OCI-M2 (cell line): ENCODE data around the gene AFDN.
"Not testable (repeated sequence)": the region's sequence is repeated elsewhere in the genome, so short reads cannot be mapped to it uniquely, and the experiment has no call there.

Experiments
- DNase-seq: peaks from one replicate; lab custom pipeline; 2025; ENCODE audit not compliant: unreplicated experiment; lab: John Stamatoyannopoulos, UW

AFDN gene

DNA sequence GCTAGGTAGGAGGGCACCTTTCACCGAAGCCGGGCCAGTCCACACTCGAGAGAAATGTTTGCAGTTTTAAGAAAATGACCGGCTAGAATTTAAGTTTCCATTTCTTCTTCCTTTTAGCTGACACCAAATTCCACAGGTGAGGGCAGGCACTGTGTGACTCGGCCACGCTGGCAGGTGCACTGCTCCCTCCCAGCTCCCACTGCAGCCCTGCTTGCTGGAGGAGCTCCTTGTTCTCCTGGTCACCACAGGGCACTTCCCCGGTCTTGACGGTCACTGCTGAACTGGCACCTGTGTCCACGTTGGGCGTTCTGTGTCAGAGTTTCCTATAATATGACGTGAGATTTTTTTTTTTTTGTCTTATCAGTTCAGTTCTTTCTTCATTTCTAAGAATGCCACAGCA is 167.1 kb downstream of the AFDN start:
- DNase-seq, result no peak

DNA sequence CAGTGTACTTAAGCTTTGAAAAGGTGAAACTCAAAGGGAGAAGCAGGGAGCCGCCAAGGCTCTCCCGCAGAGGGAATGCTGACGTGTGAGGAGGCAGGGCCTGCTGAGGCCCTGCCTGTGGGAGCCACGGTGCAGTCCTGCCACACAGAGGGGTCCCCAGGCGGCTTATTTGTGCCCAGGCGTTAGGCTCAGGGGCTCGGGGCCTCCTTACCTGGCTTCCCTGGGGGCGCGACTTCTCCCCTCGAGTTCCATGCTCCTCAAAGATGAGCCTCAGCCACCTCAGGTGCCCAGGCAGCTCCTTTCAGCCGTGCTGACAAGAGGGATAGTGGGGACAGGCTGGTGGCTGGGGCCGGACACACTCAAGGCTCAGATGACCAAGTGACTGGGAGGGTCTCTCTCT is 168.6 kb downstream of the AFDN start:
- DNase-seq, result no peak

DNA sequence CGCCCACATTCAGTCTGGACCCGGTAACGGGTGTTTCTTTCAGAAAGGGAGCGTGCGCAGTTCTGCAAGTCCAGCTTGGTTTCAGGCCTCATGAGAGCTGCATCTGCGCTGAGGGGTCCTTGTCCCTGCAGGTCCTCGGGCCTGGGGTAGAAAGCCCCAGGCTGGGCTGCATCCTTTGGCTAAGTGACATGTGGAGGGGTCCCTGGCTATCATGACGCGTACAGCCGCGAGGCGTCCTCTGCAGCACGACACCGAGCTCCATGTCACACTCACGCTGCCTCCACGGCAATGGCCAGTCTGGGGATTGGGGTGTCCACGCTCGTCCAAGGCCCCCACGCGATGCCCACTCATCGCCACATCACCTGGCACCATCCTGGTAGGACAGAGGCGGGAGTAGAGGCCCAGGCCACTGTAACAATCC is 169.0 kb downstream of the AFDN start:
- DNase-seq, result no peak

DNA sequence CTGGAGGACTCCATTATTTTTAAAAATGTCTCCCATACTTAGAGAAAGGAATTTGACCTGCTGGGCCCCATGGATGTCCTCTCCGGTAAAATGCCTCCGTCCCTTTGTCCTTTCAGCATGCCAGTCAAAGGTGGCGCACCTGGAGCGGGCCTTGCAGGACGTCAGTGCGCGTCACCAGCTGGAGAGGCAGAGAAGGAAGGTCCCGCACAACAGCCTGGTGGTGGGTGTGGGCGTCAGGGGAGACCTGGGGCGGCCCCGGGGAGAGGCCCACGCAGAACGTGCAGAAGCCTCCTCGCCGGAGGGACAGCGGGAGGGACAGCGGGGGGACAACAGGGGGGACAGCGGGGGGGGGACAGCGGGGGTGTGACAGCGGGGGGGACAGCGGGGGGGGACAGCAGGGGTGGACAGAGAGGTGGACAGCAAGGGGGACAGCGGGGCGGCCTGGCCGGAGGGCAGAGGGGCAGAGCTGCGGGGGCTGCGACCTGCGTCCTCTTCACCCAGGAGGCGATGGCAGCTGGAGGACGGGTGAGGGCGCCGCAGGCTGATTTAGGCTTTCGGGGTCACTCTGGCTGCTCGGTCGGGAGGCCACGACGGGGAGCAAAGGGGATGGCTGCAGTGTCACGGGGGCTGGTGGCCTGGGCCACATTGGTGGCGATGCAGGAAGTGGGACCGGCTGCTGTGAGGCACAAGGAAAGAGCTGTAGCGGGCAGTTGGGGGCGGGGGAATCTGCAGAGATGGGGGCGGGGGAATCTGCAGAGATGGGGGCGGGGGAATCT is 169.9 kb downstream of the AFDN start:
- no peak for DNase-seq

DNA sequence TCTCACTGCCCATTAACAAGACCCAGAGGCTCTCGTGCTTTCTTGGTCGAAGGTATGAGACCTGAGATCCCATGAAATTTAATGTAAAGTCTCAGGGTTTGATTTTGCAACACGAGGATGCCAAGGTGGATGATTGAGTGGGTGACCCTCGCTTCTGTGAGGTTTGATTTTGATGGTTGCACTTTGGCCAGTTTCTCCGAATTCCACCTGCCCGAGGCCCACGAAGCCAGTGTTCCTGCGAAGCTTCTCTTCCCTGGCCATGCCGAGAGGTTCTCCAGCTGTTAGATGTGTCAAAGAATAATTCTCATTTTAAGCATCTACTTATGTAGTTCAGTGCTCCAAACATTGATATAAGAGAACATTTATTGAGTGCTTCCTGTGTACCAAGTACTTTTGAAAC is 170.9 kb downstream of the AFDN start, which contains the start of gene KIF25:
Gene KIF25 (plus strand): TSS at position 30 of the 400 bp plus-strand sequence. CDS start 31,915 bp downstream, outside the sequence.
- no peak for DNase-seq

DNA sequence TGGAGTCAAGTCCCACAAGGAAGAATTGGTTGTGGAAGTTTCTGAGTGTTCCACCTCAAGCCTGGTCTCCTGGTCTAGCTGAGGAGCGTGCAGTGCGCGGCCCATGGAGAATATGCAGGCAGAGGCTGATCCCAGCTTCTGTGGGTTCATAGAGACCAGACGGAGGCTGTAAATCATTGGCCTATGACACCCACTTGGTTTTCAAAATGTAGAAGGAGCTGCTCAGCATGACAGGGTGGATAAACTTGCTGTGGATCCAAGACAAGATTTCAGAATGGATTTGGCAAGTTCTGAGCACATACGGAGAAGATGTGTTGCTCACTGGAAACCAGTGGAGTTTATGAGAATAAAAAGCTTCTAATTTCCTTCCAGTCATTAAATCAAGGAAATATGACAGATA is 171.5 kb downstream of the AFDN start:
- DNase-seq, result no peak

DNA sequence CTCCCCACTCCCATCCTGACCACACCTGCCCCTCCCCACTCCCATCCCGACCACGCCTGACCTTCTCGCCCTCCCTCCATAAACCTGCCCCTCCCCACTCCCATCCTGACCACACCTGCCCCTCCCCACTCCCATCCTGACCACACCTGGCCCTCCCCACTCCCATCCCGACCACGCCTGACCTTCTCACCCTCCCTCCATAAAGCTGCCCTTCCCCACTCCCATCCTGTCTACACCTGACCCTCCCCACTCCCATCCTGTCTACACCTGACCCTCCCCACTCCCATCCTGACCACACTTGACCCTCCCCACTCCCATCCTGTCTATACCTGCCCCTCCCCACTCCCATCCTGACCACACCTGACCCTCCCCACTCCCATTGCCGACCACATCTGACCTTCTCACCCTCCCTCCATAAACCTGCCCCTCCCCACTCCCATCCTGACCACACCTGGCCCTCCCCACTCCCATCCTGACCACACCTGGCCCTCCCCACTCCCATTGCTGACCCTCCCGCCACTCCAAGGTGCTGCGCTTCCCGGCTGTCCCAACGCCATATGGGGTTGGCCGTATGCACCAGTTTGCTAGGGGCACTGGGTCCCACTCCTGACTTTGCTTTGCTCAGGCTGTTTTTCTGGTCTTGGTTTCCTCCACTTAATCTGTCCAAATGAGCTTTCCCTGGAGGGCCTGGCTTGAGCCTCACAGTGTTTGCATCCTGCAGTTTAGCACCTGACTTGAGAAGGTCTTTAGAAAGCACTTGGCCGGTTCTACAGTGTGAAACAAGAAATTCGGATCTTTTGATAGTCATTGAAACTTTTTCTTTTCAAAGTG is 173.7 kb downstream of the AFDN start:
- DNase-seq, result no peak

DNA sequence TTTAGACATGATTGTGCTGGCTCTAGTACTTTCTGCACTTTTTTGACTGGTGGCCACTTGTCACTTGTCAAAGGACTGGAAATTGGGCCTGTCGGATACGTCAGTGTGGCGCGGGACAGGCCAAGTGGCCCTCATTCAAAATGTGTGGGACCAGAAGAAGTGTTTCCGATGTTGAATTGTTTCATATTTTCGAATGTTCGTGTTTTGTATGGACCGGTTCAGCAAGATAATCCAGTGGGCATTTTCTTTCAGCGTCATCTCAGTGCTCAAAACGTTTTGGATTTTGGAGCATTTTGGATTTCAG is 174.3 kb downstream of the AFDN start:
- no peak for DNase-seq

DNA sequence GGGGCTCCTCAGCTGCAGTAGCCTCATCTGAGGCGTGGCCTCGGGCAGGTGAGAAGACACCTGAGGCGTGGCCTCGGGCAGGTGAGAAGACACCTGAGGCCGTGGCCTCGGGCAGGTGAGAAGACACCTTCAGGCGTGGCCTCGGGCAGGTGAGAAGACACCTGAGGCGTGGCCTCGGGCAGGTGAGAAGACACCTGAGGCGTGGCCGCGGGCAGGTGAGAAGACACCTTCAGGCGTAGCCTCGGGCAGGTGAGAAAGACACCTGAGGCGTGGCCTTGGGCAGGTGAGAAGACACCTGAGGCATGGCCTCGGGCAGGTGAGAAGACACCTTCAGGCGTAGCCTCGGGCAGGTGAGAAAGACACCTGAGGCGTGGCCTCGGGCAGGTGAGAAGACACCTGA is 174.8 kb downstream of the AFDN start:
- DNase-seq, result not testable (repeated sequence)

DNA sequence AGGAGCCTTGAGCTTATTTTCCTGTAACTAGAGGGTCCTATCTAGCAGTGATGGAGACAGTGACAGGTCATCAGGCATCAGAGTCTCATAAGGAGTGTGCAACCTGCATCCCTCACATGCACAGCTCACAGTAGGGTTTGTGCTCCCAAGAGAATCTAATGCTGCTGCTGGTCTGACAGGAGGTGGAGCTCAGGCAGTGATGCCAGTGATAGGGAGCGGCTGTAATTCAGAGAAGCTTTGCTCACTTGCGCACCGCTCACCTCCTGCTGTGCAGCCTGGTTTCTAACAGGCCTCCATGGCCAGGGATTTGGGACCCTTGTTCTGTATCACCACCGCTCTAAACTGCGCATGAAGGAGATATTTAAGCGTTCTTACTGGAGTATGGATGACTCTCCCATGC is 176.1 kb downstream of the AFDN start:
- no peak for DNase-seq

DNA sequence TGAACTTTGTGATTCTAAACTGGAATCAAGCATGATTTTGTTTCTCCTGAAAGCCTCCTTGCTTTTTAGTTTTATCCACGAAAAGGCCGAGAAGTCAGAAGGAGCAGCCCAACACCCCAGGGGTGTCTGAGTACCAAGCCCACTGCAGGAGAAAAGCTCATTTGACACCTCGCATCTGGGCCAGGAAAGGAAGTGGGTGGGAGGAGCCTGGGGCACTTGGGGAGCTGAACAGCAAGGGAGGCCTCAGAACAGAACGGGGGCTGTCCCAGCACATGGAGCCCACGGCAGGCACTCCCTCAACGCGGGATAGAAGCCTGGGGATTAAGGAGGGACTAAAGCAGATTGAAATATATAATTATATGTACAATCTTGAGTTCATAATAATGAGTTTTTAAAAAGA is 177.3 kb downstream of the AFDN start:
- no peak for DNase-seq

DNA sequence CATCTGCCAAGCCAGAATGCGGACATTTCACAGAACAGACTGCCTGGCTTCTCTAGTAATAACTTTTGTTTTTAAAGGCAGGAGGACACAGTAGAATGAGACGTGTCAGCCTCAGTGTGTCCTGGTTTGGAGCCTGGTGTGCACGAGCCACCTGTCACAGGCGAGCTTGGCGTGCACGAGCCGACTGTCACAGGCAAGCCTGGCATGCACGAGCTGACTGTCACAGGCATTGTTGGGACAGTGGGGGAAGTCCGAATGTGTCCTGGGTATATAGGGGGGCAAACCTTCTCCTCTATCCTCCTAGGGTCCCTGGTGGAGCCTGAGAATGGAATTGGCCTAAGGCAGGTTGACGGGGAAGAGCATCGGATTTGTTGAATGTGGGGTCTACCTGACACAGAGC is 178.2 kb downstream of the AFDN start:
- DNase-seq, result no peak

DNA sequence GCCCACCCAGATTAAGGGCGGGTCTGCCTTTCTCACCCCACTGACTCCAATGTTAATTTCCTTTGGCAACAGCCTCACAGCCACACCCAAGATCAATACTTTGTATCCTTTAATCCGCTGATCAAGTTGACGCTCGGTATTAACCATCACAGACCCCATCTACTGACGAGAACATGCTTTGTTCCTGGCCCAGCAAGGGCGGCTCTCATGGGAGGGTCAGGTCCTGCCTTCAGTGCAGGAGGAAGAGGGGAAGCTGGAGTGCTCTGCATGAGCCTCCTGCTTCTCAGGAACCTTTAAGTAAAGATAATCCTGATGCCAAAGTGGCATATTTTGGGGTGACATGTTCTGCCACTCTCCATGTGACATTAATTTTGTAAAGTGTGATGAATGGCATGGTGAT is 179.1 kb downstream of the AFDN start:
- DNase-seq, result no peak

DNA sequence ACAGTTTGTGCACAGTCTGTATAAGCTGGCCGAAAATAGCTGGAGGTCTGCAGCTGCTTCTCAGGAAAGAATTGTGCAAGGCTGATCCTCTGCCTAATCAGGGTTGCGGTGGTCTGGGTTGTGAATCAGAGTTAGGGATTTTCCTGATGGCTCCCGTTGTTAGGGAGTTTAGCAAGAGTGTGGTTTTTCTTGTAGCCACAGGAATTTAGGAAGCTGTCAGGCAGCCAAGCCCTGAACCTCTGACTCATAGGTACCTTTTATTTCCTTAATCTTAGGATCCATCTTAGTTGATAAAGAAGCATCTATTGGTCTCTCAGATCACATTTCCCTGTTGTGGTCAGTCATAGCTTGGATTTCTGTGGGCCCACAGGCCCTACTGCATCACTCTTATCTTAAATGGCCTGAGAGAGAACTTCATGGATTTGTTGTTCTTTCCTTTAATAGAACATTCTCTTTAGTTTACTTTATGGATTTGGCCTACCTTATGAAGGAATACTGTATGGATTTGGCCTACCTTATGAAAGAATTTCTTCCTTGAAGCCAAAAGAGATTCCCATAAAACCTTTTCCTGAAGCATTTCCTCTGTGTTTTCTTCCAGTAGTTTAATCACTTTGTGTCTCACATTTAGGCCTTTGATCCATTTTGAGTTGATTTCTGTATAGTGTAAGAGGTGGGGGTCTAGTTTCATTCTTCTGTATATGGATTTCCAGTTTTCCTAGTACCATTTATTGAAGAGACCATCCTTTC is 181.1 kb downstream of the AFDN start:
- DNase-seq, result no peak

DNA sequence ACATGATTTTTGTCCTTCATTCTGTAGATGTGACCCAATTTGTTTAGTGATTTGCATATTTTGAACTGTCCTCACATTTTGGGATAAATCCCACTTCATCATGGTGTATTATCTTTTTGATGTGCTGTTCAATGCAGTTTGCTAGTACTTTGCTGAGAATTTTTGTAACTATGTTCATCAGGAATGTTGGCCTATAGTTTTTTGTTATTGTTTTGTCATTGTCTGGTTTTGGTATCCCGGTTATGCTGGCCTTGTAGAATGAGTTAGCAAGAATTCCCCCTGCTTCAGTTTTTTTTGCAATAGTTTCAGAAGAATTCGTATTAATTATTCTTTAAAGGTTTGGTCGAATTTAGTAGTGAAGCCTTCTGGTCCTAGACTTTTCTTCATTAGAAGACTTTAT is 182.6 kb downstream of the AFDN start:
- no peak for DNase-seq

DNA sequence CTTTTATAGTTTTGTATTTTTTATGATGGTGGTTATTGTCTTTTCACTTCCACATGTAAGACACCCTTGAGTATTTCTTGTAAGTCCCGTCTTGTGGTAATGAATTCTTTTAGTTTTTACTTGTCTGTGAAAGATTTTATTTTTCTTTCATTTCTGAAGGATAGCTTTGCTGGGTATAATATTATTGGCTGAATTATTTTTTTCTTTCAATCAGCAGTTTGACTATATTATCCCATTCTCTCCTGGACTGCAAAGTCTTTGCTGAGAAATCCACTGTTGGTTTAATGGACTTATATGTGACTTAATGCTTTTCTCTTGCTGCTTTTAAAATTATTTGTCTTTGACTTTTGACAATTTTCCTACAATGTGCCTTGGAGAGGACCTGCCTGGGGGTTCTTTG is 184.6 kb downstream of the AFDN start:
- no peak for DNase-seq

DNA sequence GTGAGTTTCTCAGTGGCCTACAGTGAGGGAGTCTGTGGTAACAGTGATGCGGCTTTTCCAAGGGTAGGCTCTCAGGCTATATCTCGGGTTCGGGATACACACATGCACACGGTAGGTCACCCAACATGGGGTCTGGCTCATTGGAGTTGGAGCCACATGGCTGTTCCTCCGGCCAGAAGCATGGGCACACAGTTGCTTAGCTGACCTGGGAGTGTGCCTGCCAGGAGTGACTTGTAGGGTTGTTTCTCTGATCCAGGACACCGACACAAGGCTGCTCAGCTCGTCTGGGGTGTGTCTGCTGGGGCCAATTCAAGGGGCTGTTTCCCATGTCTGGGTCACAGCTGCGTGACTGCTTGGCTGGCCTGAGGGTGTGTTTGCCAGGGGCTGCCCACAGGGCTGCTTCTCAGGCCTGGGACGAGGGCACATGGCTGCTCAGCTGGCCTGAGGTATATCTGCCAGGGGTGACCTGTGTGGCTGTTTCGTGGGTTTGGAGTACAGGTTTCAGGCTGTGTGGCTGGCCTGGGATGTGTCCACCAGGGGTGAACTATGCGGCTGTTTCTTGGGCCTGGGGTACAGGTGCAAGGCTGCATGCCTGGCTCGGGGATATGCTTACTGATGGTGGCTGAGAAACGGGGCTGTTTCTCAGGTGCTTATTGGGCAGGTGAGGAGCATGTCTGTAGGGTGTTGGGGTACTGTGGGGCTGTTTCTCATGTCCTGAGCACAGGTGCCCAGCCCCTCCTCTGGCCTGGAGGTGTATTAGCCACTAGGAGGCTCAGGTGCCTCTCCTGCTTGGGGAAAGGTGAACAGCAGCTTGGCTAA is 185.9 kb downstream of the AFDN start:
- DNase-seq, result no peak

DNA sequence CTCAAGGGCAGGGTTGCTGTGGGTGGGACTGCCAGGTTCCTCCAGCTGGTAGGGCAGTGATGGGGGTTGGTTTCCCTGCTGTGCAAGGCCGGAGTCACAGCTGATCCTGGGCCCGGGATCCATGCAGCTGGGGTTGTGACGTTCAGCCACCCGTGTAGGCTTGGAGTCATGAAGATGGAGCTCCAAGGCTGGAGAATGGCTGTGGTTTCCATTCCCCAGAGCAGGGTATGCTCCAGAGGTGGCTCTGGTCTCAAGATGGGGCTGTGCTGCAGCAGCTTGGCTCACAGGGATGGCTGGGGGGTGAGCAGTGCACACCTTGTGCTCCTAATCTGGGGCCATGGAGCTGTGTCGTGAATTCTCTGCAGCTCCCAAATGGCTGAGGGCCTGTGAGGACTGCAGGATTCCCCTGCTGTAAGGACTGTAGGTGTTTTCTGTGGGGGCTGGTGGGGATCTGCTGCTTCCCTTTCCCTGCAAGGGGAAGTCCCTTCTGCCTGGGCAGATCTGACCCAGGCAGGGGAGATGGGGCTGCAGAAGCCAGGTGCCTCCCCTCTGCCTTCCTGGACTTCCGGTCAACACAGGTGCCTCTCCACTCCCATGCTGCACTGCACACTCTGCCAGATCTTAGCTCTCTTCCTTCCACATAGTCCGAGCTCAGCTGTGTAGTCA is 186.7 kb downstream of the AFDN start:
- no peak for DNase-seq

DNA sequence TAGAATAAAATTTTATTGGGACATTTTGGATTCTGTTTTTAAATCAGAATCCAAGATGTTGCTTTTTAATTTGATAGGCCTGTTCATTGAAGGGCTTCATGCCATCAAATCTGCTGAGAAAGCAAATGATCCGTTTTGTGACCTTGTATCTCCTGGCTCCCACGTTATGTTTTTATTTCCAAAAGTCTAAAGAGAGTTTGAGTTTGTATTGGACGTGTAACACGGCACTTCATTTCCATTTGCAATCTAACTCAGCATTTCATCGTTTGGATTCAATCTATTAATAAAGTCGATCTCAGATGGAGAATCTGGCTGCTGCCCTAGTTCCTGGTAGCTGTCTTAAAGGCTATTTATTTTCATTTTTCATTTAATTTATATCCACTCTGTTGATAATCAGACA is 187.7 kb downstream of the AFDN start:
- DNase-seq, result no peak

DNA sequence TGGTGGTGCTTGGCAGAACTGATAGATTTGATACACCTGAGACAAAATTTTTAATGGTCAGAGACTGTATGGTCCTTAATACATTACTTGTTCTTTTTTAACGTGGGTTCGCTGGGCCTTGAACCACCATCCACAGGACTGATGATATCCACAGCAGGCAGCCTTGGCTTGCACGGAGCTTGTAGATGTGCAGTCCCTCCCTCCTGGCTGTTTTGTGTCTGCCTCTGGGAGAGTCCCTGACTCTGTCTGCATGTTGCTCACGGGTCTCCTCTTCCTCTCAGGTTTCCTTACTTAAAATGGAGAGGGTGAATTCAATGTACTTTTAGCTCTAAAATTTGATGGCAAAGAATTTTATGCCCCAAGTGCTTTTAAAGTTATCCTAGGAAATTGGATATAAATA is 188.3 kb downstream of the AFDN start:
- DNase-seq, result no peak
